Keratinocyte (primary cell): ENCODE results near the gene SNAI3.

Source experiments
- EZH2 ChIP-seq: IDR thresholded peaks from one replicate; pipeline ENCODE4 v1.6.1; 2012; ENCODE audit warnings: inconsistent platforms, mild to moderate bottlenecking, low read length, moderate library complexity
- TF ChIP-seq, protein P1 (sequence below), 3 experiments: IDR thresholded peaks in 1 of 3; conservative IDR thresholded peaks in 1 of 3; optimal IDR thresholded peaks in 1 of 3; 2 replicates in 2 of 3; 3 replicates in 1 of 3; pipeline versions ENCODE3 to v1.5.1; 2011; ENCODE audit warnings: low read length in 3 of 3, mild to moderate bottlenecking in 3 of 3, moderate library complexity in 2 of 3, control low read depth in 1 of 3, inconsistent platforms in 1 of 3; ENCODE audit not compliant: insufficient read depth in 2 of 3; ENCODE audit errors: extremely low read depth in 1 of 3

- TF ChIP-seq, protein P1, sequence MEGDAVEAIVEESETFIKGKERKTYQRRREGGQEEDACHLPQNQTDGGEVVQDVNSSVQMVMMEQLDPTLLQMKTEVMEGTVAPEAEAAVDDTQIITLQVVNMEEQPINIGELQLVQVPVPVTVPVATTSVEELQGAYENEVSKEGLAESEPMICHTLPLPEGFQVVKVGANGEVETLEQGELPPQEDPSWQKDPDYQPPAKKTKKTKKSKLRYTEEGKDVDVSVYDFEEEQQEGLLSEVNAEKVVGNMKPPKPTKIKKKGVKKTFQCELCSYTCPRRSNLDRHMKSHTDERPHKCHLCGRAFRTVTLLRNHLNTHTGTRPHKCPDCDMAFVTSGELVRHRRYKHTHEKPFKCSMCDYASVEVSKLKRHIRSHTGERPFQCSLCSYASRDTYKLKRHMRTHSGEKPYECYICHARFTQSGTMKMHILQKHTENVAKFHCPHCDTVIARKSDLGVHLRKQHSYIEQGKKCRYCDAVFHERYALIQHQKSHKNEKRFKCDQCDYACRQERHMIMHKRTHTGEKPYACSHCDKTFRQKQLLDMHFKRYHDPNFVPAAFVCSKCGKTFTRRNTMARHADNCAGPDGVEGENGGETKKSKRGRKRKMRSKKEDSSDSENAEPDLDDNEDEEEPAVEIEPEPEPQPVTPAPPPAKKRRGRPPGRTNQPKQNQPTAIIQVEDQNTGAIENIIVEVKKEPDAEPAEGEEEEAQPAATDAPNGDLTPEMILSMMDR (optimal IDR thresholded peaks at IDR 0.05 in 1 of 3, IDR thresholded peaks at IDR 0.05 in 1 of 3, conservative IDR thresholded peaks at IDR 0.05 in 1 of 3; ENCODE audit: extremely low read depth in 1 of 3, insufficient read depth in 2 of 3, low read length in 3 of 3): no peak
- no peak for TF ChIP-seq EZH2
Measured at GRCh38 chr16:88652762-88653063, 33.6 kb downstream of the SNAI3 start.
